ENCODE measurements around the gene RPE. TPM values are rescaled to one million over a fixed set of nuclear protein-coding genes. Genes with fewer than 3 reads are reported as not detected.

The RPE gene
- total and polyA plus RNA-seq, 4 donors: 33.4 to 68.0 (median 47.6) TPM

- H3K4me1 ChIP-seq (ENCODE audit: control insufficient read depth, insufficient read depth, low read length): no peaks in the 10 kb centered on the region
- no peak overlapping the region for H3K27ac ChIP-seq (ENCODE audit: low read depth, low read length)
- no peak for DNase-seq (ENCODE audit: low read depth in 4 of 6, low spot score in 6 of 6)
- 93% methylated on average over 3 of the region's 4 CpGs for WGBS (ENCODE audit: insufficient coverage)
- H3K27me3 ChIP-seq (ENCODE audit: control insufficient read depth, insufficient read depth, low read length): no peaks in the 10 kb centered on the region
- no peak overlapping the region for H3K4me3 ChIP-seq (ENCODE audit: low read depth, low read length)
- H3K36me3 ChIP-seq (ENCODE audit: control insufficient read depth, insufficient read depth, low read length): no peaks in the 10 kb centered on the region
- H3K9me3 ChIP-seq (ENCODE audit: control insufficient read depth, insufficient read depth, low read length): no peaks in the 10 kb centered on the region
Observed at GRCh38 chr2:209970711-209971110, 31.7 kb upstream of the RPE start.

GRCh38 chr2:209973328-209973727, 29.1 kb upstream of the RPE start:
- Histone ChIP-seq H3K9me3 (ENCODE audit: control insufficient read depth, insufficient read depth, low read length) (no peaks in the 10 kb centered on the region), H3K36me3 (ENCODE audit: control insufficient read depth, insufficient read depth, low read length) (peaks cover 3% of the 10 kb centered on the region), H3K4me1 (ENCODE audit: control insufficient read depth, insufficient read depth, low read length) (no peaks in the 10 kb centered on the region), H3K4me3 (ENCODE audit: low read depth, low read length) (no peak overlapping the region), H3K27me3 (ENCODE audit: control insufficient read depth, insufficient read depth, low read length) (no peaks in the 10 kb centered on the region), H3K27ac (ENCODE audit: low read depth, low read length) (no peak overlapping the region)
- peak in 1 of 6 donors; percentile 42 for DNase-seq (ENCODE audit: low read depth in 4 of 6, low spot score in 6 of 6)
- WGBS (ENCODE audit: insufficient coverage): no CpG with 5 or more reads among the region's 1 CpG

GRCh38 chr2:209974576-209974975, 27.9 kb upstream of the RPE start:
- no peaks in the 10 kb centered on the region for H3K9me3 ChIP-seq (ENCODE audit: control insufficient read depth, insufficient read depth, low read length)
- no peak for DNase-seq (ENCODE audit: low read depth in 4 of 6, low spot score in 6 of 6)
- H3K36me3 ChIP-seq (ENCODE audit: control insufficient read depth, insufficient read depth, low read length): peaks cover 5% of the 10 kb centered on the region
- H3K27ac ChIP-seq (ENCODE audit: low read depth, low read length): no peak overlapping the region
- peaks cover 3% of the 10 kb centered on the region for H3K4me1 ChIP-seq (ENCODE audit: control insufficient read depth, insufficient read depth, low read length)
- no peaks in the 10 kb centered on the region for H3K27me3 ChIP-seq (ENCODE audit: control insufficient read depth, insufficient read depth, low read length)
- 36% methylated on average over 1 of the region's 1 CpG for WGBS (ENCODE audit: insufficient coverage)
- H3K4me3 ChIP-seq (ENCODE audit: low read depth, low read length): no peak overlapping the region

GRCh38 chr2:209976698-209977385, 25.6 kb upstream of the RPE start:
- 83% methylated on average over 7 of the region's 9 CpGs for WGBS (ENCODE audit: insufficient coverage)
- no peaks in the 10 kb centered on the region for H3K9me3 ChIP-seq (ENCODE audit: control insufficient read depth, insufficient read depth, low read length)

GRCh38 chr2:209977386-209978239, 24.8 kb upstream of the RPE start:
- no CpG with 5 or more reads among the region's 2 CpGs for WGBS (ENCODE audit: insufficient coverage)
- H3K4me3 ChIP-seq (ENCODE audit: low read depth, low read length): no peak overlapping the region
- H3K27me3 ChIP-seq (ENCODE audit: control insufficient read depth, insufficient read depth, low read length): no peaks in the 10 kb centered on the region
- no peaks in the 10 kb centered on the region for H3K9me3 ChIP-seq (ENCODE audit: control insufficient read depth, insufficient read depth, low read length)
- H3K27ac ChIP-seq (ENCODE audit: low read depth, low read length): no peak overlapping the region
- peaks cover 5% of the 10 kb centered on the region for H3K36me3 ChIP-seq (ENCODE audit: control insufficient read depth, insufficient read depth, low read length)
- DNase-seq (ENCODE audit: low read depth in 4 of 6, low spot score in 6 of 6): peak in 2 of 6 donors; percentile 57 to 71
- peaks cover 3% of the 10 kb centered on the region for H3K4me1 ChIP-seq (ENCODE audit: control insufficient read depth, insufficient read depth, low read length)

More at GRCh38 chr2:209976698-209977385, 25.6 kb upstream of the RPE start:
- H3K27ac ChIP-seq (ENCODE audit: low read depth, low read length): no peak overlapping the region
- no peak overlapping the region for H3K4me3 ChIP-seq (ENCODE audit: low read depth, low read length)
- H3K36me3 ChIP-seq (ENCODE audit: control insufficient read depth, insufficient read depth, low read length): peaks cover 5% of the 10 kb centered on the region
- H3K27me3 ChIP-seq (ENCODE audit: control insufficient read depth, insufficient read depth, low read length): no peaks in the 10 kb centered on the region
- no peak for DNase-seq (ENCODE audit: low read depth in 4 of 6, low spot score in 6 of 6)
- peaks cover 3% of the 10 kb centered on the region for H3K4me1 ChIP-seq (ENCODE audit: control insufficient read depth, insufficient read depth, low read length)

GRCh38 chr2:209984291-209984690, 18.1 kb upstream of the RPE start:
- no peaks in the 10 kb centered on the region for H3K9me3 ChIP-seq (ENCODE audit: control insufficient read depth, insufficient read depth, low read length)
- H3K27ac ChIP-seq (ENCODE audit: low read depth, low read length): no peak overlapping the region
- 100% methylated on average over 2 of the region's 2 CpGs for WGBS (ENCODE audit: insufficient coverage)
- H3K36me3 ChIP-seq (ENCODE audit: control insufficient read depth, insufficient read depth, low read length): no peaks in the 10 kb centered on the region
- no peak for DNase-seq (ENCODE audit: low read depth in 4 of 6, low spot score in 6 of 6)
- no peak overlapping the region for H3K4me3 ChIP-seq (ENCODE audit: low read depth, low read length)
- H3K4me1 ChIP-seq (ENCODE audit: control insufficient read depth, insufficient read depth, low read length): no peaks in the 10 kb centered on the region
- no peaks in the 10 kb centered on the region for H3K27me3 ChIP-seq (ENCODE audit: control insufficient read depth, insufficient read depth, low read length)

- H3K4me3 ChIP-seq (ENCODE audit: low read depth, low read length): no peak overlapping the region
- DNase-seq (ENCODE audit: low read depth in 4 of 6, low spot score in 6 of 6): no peak
- H3K27me3 ChIP-seq (ENCODE audit: control insufficient read depth, insufficient read depth, low read length): no peaks in the 10 kb centered on the region
- H3K27ac ChIP-seq (ENCODE audit: low read depth, low read length): no peak overlapping the region
- H3K4me1 ChIP-seq (ENCODE audit: control insufficient read depth, insufficient read depth, low read length): no peaks in the 10 kb centered on the region
- no peaks in the 10 kb centered on the region for H3K36me3 ChIP-seq (ENCODE audit: control insufficient read depth, insufficient read depth, low read length)
- no peaks in the 10 kb centered on the region for H3K9me3 ChIP-seq (ENCODE audit: control insufficient read depth, insufficient read depth, low read length)
- 50% methylated on average over 1 of the region's 3 CpGs for WGBS (ENCODE audit: insufficient coverage)
Observed at GRCh38 chr2:209985874-209986273, 16.6 kb upstream of the RPE start.

- DNase-seq (ENCODE audit: low read depth in 4 of 6, low spot score in 6 of 6): no peak
- H3K4me3 ChIP-seq (ENCODE audit: low read depth, low read length): no peak overlapping the region
- H3K27ac ChIP-seq (ENCODE audit: low read depth, low read length): no peak overlapping the region
- no peaks in the 10 kb centered on the region for H3K4me1 ChIP-seq (ENCODE audit: control insufficient read depth, insufficient read depth, low read length)
- no peaks in the 10 kb centered on the region for H3K36me3 ChIP-seq (ENCODE audit: control insufficient read depth, insufficient read depth, low read length)
- no peaks in the 10 kb centered on the region for H3K9me3 ChIP-seq (ENCODE audit: control insufficient read depth, insufficient read depth, low read length)
- WGBS (ENCODE audit: insufficient coverage): 94% methylated on average over 2 of the region's 2 CpGs
- no peaks in the 10 kb centered on the region for H3K27me3 ChIP-seq (ENCODE audit: control insufficient read depth, insufficient read depth, low read length)
Observed at GRCh38 chr2:209986415-209986814, 16.0 kb upstream of the RPE start.

- DNase-seq (ENCODE audit: low read depth in 4 of 6, low spot score in 6 of 6): no peak
- Histone ChIP-seq H3K27ac (ENCODE audit: low read depth, low read length) (no peak overlapping the region), H3K9me3 (ENCODE audit: control insufficient read depth, insufficient read depth, low read length) (no peaks in the 10 kb centered on the region), H3K36me3 (ENCODE audit: control insufficient read depth, insufficient read depth, low read length) (no peaks in the 10 kb centered on the region), H3K4me1 (ENCODE audit: control insufficient read depth, insufficient read depth, low read length) (no peaks in the 10 kb centered on the region), H3K4me3 (ENCODE audit: low read depth, low read length) (no peak overlapping the region), H3K27me3 (ENCODE audit: control insufficient read depth, insufficient read depth, low read length) (no peaks in the 10 kb centered on the region)
- WGBS (ENCODE audit: insufficient coverage): 100% methylated on average over 2 of the region's 4 CpGs
Observed at GRCh38 chr2:209988010-209988409, 14.4 kb upstream of the RPE start.

GRCh38 chr2:209990838-209991237, 11.6 kb upstream of the RPE start:
- H3K27me3 ChIP-seq (ENCODE audit: control insufficient read depth, insufficient read depth, low read length): no peaks in the 10 kb centered on the region
- no peak overlapping the region for H3K4me3 ChIP-seq (ENCODE audit: low read depth, low read length)
- H3K9me3 ChIP-seq (ENCODE audit: control insufficient read depth, insufficient read depth, low read length): no peaks in the 10 kb centered on the region
- H3K36me3 ChIP-seq (ENCODE audit: control insufficient read depth, insufficient read depth, low read length): peaks cover 3% of the 10 kb centered on the region
- H3K27ac ChIP-seq (ENCODE audit: low read depth, low read length): no peak overlapping the region
- no CpG with 5 or more reads among the region's 2 CpGs for WGBS (ENCODE audit: insufficient coverage)
- DNase-seq (ENCODE audit: low read depth in 4 of 6, low spot score in 6 of 6): no peak
- no peaks in the 10 kb centered on the region for H3K4me1 ChIP-seq (ENCODE audit: control insufficient read depth, insufficient read depth, low read length)
